HG02759 (cell line): ENCODE results near the gene GRIK5.
A peak's percentile ranks its signal among the peaks of the same experiment; 100 is the strongest.
"Not testable (repeated sequence)": the region's sequence is repeated elsewhere in the genome, so short reads cannot be mapped to it uniquely, and the experiment has no call there.

Experiments
- ATAC-seq: cut with Tn5 transposase; IDR thresholded peaks from one replicate; pipeline ENCODE4 v1.9.1; 2021; ENCODE audit warnings: mild to moderate bottlenecking, moderate library complexity; ENCODE audit not compliant: unreplicated experiment

GRIK5 gene

GRCh38 chr19:41994994-41995958 is 74.7 kb downstream of the GRIK5 start:
- no peak for ATAC-seq

- no peak for ATAC-seq
Observed at GRCh38 chr19:41994521-41994971, 75.5 kb downstream of the GRIK5 start.

GRCh38 chr19:41993612-41994483 is 76.2 kb downstream of the GRIK5 start, which contains the start of gene ATP1A3:
TSS of gene ATP1A3 (minus strand) at chr19:41994230. CDS start at chr19:41994076, 154 bp downstream.
- ATAC-seq, result peak; percentile 48

- ATAC-seq, result not testable (repeated sequence)
Observed at GRCh38 chr19:41991925-41992569, 78.0 kb downstream of the GRIK5 start.

- no peak for ATAC-seq
Observed at GRCh38 chr19:41991025-41991424, 79.0 kb downstream of the GRIK5 start.

- no peak for ATAC-seq
Observed at GRCh38 chr19:41990615-41991014, 79.4 kb downstream of the GRIK5 start.

- ATAC-seq, result no peak
Observed at GRCh38 chr19:41990028-41990427, 80.0 kb downstream of the GRIK5 start.

GRCh38 chr19:41988947-41989346 is 81.1 kb downstream of the GRIK5 start:
- no peak for ATAC-seq

- ATAC-seq, result no peak
Observed at GRCh38 chr19:41987141-41987860, 82.7 kb downstream of the GRIK5 start.

- ATAC-seq, result no peak
Observed at GRCh38 chr19:41984961-41985360, 85.0 kb downstream of the GRIK5 start.

GRCh38 chr19:41981724-41982123 is 88.3 kb downstream of the GRIK5 start:
- no peak for ATAC-seq

- no peak for ATAC-seq
Observed at GRCh38 chr19:41978470-41978869, 91.5 kb downstream of the GRIK5 start.

- ATAC-seq, result no peak
Observed at GRCh38 chr19:41977916-41978315, 92.1 kb downstream of the GRIK5 start.

- no peak for ATAC-seq
Observed at GRCh38 chr19:41974652-41975051, 95.4 kb downstream of the GRIK5 start.

- ATAC-seq, result no peak
Observed at GRCh38 chr19:41971363-41971762, 98.6 kb downstream of the GRIK5 start.

- no peak for ATAC-seq
Observed at GRCh38 chr19:41969772-41970458, 100.1 kb downstream of the GRIK5 start.

GRCh38 chr19:41968751-41969595 is 101.0 kb downstream of the GRIK5 start:
- ATAC-seq, result no peak

- ATAC-seq, result no peak
Observed at GRCh38 chr19:41967054-41967783, 102.8 kb downstream of the GRIK5 start.
